ENCODE measurements around the gene MAGEA9B.
"Not testable (repeated sequence)": the region's sequence is repeated elsewhere in the genome, so short reads cannot be mapped to it uniquely, and the experiment has no call there.

Gene MAGEA9B

GRCh38 chrX:149587359-149587758 is at the start of gene MAGEA9B:
TSS of gene MAGEA9B (minus strand) at chrX:149587459. CDS start at chrX:149583179, 4,280 bp downstream.
- DNase-seq = not testable (repeated sequence)

GRCh38 chrX:149633511-149633910 is 46.3 kb upstream of the MAGEA9B start:
- DNase-seq = no peak

GRCh38 chrX:149631234-149632165 is 44.2 kb upstream of the MAGEA9B start, which contains the start of gene TMEM185A:
TSS of gene TMEM185A (minus strand) at chrX:149631792. CDS start at chrX:149631580, 212 bp downstream.
- DNase-seq = no peak

- DNase-seq = no peak
Observed at GRCh38 chrX:149630681-149631233, 43.5 kb upstream of the MAGEA9B start.

GRCh38 chrX:149629730-149630387 is 42.6 kb upstream of the MAGEA9B start:
- DNase-seq = no peak

- no peak for DNase-seq
Observed at GRCh38 chrX:149628768-149629167, 41.5 kb upstream of the MAGEA9B start.

GRCh38 chrX:149628280-149628679 is 41.0 kb upstream of the MAGEA9B start:
- no peak for DNase-seq

- not testable (repeated sequence) for DNase-seq
Observed at GRCh38 chrX:149626829-149627228, 39.6 kb upstream of the MAGEA9B start.

GRCh38 chrX:149619662-149620061 is 32.4 kb upstream of the MAGEA9B start:
- DNase-seq = not testable (repeated sequence)

- DNase-seq = no peak
Observed at GRCh38 chrX:149618871-149619270, 31.6 kb upstream of the MAGEA9B start.

- no peak for DNase-seq
Observed at GRCh38 chrX:149611623-149612175, 24.4 kb upstream of the MAGEA9B start.

- DNase-seq = no peak
Observed at GRCh38 chrX:149610511-149610910, 23.3 kb upstream of the MAGEA9B start.

GRCh38 chrX:149607699-149608098 is 20.4 kb upstream of the MAGEA9B start:
- no peak for DNase-seq

- DNase-seq = not testable (repeated sequence)
Observed at GRCh38 chrX:149605248-149605885, 18.1 kb upstream of the MAGEA9B start.

GRCh38 chrX:149598603-149599002 is 11.3 kb upstream of the MAGEA9B start:
- not testable (repeated sequence) for DNase-seq

- DNase-seq = not testable (repeated sequence)
Observed at GRCh38 chrX:149595943-149596342, 8.7 kb upstream of the MAGEA9B start.

GRCh38 chrX:149595214-149595613 is 8.0 kb upstream of the MAGEA9B start, which contains the start of gene HSFX2:
TSS of gene HSFX2 (minus strand) at chrX:149595314. CDS start at chrX:149594700, 614 bp downstream.
- not testable (repeated sequence) for DNase-seq

- not testable (repeated sequence) for DNase-seq
Observed at GRCh38 chrX:149590993-149591392, 3.7 kb upstream of the MAGEA9B start.

GRCh38 chrX:149585631-149586030 is 1.6 kb downstream of the MAGEA9B start:
- DNase-seq = not testable (repeated sequence)

- DNase-seq = not testable (repeated sequence)
Observed at GRCh38 chrX:149573456-149573855, 13.8 kb downstream of the MAGEA9B start.

- DNase-seq = no peak
Observed at GRCh38 chrX:149572743-149573142, 14.5 kb downstream of the MAGEA9B start.

- no peak for DNase-seq
Observed at GRCh38 chrX:149571770-149572169, 15.5 kb downstream of the MAGEA9B start.
